ENCODE data around the gene NOVA2.
A peak's percentile ranks its signal among the peaks of the same experiment; 100 is the strongest.

The NOVA2 gene

DNA sequence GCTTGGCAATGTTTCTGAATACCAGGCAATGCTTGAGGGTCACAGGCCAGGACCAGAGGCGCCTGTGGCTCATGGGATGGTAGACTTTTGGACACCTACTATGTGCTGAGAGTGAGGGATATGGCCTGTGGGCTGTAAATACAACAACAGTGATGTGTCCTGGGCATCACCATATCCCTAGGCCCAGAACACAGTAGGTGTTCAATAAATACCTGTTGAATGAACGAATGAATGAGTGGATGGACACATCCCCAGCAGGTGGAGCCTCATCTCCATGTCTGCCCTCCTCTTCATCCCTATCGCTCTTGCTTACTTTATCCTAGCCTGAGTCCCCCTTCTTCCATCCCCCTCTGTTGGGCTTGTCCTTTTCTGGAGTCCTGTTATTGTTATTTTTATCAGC is 42.6 kb downstream of the NOVA2 start:
- TF ChIP-seq, protein P1, sequence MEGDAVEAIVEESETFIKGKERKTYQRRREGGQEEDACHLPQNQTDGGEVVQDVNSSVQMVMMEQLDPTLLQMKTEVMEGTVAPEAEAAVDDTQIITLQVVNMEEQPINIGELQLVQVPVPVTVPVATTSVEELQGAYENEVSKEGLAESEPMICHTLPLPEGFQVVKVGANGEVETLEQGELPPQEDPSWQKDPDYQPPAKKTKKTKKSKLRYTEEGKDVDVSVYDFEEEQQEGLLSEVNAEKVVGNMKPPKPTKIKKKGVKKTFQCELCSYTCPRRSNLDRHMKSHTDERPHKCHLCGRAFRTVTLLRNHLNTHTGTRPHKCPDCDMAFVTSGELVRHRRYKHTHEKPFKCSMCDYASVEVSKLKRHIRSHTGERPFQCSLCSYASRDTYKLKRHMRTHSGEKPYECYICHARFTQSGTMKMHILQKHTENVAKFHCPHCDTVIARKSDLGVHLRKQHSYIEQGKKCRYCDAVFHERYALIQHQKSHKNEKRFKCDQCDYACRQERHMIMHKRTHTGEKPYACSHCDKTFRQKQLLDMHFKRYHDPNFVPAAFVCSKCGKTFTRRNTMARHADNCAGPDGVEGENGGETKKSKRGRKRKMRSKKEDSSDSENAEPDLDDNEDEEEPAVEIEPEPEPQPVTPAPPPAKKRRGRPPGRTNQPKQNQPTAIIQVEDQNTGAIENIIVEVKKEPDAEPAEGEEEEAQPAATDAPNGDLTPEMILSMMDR (IDR thresholded peaks at IDR 0.05; ENCODE audit: extremely low read depth, missing control alignments) = no peak
- DNase-seq (ENCODE audit: low spot score) = no peak

DNA sequence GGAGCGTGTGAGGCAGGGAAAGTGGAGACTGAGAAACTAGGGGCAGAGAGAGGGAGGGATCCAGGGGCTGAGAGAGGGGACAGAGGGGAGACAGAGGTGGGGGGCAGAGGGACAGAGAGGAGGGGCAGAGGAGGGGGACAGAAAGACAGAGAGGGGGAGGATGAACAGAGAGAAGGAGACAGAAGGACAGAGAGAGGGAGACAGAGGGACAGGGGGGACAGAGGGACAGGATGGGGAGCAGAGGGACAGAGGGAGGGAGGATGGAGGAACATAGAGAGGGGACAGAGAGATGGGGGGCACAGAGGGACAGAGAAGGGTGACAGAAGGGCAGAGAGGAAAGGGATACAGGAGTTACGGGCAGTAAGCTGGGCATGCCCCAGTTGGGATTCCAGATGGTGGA is 44.4 kb downstream of the NOVA2 start:
- DNase-seq (ENCODE audit: low spot score) = no peak
- TF ChIP-seq, protein P1 (IDR thresholded peaks at IDR 0.05; ENCODE audit: extremely low read depth, missing control alignments) = no peak

DNA sequence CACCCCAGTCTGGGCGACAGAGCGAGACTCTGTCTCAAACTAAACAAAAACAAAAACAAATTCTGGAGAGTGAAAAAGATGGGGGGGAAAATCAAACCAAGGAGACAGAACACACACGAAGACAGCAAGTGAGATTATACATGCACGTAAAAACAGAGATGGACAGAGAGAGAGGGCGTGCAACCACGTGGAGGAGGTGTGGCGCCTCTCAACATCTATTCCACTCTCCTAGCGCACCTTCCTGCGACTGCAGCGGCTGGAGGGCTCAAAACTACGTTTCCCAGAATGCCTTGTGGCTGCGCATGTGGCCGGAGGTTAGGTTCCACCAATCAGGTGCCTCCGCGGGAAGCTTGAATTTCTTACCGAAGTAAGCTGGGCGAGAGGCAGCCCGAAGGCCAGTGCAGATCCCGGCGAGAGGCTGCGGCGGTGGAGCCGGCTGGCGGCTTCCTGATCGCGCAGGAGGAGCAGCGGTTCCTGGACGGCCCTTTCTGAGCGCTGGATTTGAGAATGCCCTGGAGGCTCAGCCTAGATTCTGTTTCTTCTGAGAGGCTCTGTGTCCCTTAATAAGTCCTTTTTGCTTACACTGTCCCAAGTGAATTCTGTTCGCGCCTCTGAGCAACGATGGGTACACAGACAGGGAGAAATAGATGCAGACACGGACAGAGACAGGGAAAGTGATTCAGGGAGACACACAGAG is 46.0 kb downstream of the NOVA2 start:
- peak; percentile 97 for DNase-seq (ENCODE audit: low spot score)

DNA sequence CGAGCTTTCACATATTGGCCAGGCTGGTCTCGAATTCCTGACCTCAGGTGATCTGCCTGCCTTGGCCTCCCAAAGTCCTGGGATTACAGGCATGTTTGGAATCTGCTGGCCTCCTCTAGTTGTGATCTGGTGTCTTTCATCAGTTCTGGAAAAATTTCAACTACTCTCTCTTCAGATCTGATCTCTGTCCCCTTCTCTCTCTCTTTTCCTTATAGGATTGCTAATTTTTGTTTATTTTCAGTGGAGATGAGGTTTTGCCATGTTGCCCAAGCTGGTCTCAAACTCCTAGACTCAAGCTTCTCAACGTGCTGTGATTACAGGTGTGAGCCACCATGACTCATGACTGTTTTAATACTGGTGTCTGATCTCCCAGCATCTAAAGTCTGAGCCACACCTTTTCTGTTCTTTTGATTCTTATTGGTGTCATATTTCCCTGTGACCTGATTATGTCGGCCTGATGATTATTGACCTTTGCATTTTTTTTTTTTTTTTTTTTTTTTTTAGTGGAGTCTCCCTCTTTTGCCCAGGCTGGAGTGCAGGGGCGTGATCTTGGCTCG is 48.7 kb downstream of the NOVA2 start:
- TF ChIP-seq, protein P1 (IDR thresholded peaks at IDR 0.05; ENCODE audit: extremely low read depth, missing control alignments) = no peak
- DNase-seq (ENCODE audit: low spot score) = no peak

More for the DNA sequence above, 46.0 kb downstream of the NOVA2 start:
- TF ChIP-seq, protein P1 (IDR thresholded peaks at IDR 0.05; ENCODE audit: extremely low read depth, missing control alignments) = no peak

DNA sequence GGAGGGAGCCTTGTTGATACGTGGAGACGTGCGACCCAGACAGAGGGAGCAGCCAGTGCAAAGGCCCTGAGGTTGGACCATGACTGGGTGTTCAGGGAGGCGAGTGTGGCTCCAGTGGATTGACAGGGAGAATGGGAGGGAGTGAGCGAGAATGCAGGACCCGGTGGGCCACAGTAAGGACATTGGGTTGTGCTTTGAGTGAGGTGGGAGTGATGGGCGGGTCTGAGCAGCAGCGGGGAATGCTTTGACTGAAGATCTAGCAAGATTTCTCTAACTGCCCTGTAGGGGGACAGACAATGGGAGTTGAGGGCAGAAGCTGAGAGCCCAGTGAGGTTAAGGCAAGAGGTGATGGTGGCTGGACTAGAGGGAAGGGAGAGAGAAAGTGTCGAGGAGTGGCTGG is 51.4 kb downstream of the NOVA2 start:
- TF ChIP-seq, protein P1 (IDR thresholded peaks at IDR 0.05; ENCODE audit: extremely low read depth, missing control alignments) = peak; percentile 2
- DNase-seq (ENCODE audit: low spot score) = no peak

DNA sequence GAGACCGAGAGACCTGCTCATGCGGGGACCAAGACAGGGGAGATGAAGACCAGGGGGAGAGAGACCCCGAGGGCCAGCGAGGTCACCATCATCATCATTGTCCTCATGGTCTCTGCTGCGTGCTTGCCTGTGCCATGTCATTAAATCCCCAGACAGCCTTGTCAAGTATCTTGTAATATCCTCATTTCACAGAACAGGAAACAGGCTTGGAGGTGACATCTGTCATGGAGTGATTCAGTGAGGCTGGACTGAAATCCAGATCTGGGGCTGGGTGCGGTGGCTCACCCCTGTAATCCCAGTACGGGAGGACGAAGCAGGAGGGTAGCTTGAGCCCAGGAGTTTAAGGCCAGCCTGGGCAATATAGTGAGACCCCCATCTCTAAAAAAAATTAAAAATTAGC is 53.2 kb downstream of the NOVA2 start:
- TF ChIP-seq, protein P1 (IDR thresholded peaks at IDR 0.05; ENCODE audit: extremely low read depth, missing control alignments) = no peak
- no peak for DNase-seq (ENCODE audit: low spot score)

DNA sequence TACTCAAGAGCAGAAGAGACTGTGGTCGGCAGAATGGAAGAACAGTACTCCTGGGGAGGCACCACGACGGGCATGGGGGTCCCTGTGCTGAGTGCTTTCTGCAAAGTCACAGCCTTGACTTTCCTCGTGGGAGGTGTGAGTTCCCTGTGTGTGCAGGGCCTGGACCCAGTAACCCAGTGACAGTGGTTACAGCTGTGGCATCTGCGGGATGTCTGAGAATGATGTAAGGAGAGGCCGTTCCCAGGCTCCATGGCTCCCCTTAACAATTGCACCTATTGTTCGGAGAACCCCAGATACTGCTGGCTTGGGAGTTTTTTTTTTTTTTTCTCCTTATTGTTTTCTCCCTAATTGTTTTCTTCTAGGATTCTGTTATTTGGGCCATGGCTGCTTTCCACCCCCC is 54.0 kb downstream of the NOVA2 start:
- TF ChIP-seq, protein P1 (IDR thresholded peaks at IDR 0.05; ENCODE audit: extremely low read depth, missing control alignments) = no peak
- no peak for DNase-seq (ENCODE audit: low spot score)

Measured in GM20000 (cell line).